GM18868 (cell line): ENCODE measurements around the gene CDC37L1.
"Not testable (repeated sequence)": the region's sequence is repeated elsewhere in the genome, so short reads cannot be mapped to it uniquely, and the experiment has no call there.

ENCODE experiments used
- ATAC-seq: cut with Tn5 transposase; IDR thresholded peaks from one replicate; pipeline ENCODE4 v1.9.1; 2021; ENCODE audit warnings: mild to moderate bottlenecking, moderate library complexity; ENCODE audit not compliant: unreplicated experiment

Gene CDC37L1

GRCh38 chr9:4679268-4680172, at the start of gene CDC37L1:
CDC37L1 (plus strand) TSS chr9:4679569; CDS start chr9:4679768, 199 bp downstream.
- ATAC-seq: peak; percentile 98

GRCh38 chr9:4630836-4631235, 48.5 kb upstream of the CDC37L1 start:
- no peak for ATAC-seq

- no peak for ATAC-seq
Observed at GRCh38 chr9:4638968-4639367, 40.4 kb upstream of the CDC37L1 start.

- ATAC-seq: no peak
Observed at GRCh38 chr9:4639420-4639819, 39.9 kb upstream of the CDC37L1 start.

- ATAC-seq: no peak
Observed at GRCh38 chr9:4640027-4640426, 39.3 kb upstream of the CDC37L1 start.

- no peak for ATAC-seq
Observed at GRCh38 chr9:4642351-4642750, 37.0 kb upstream of the CDC37L1 start.

GRCh38 chr9:4654084-4654483, 25.3 kb upstream of the CDC37L1 start:
- ATAC-seq: no peak

- no peak for ATAC-seq
Observed at GRCh38 chr9:4654538-4654937, 24.8 kb upstream of the CDC37L1 start.

- not testable (repeated sequence) for ATAC-seq
Observed at GRCh38 chr9:4656196-4656595, 23.2 kb upstream of the CDC37L1 start.

GRCh38 chr9:4656621-4657020, 22.7 kb upstream of the CDC37L1 start:
- no peak for ATAC-seq

GRCh38 chr9:4657426-4658159, 21.8 kb upstream of the CDC37L1 start:
- no peak for ATAC-seq

- ATAC-seq: not testable (repeated sequence)
Observed at GRCh38 chr9:4660665-4661064, 18.7 kb upstream of the CDC37L1 start.

- no peak for ATAC-seq
Observed at GRCh38 chr9:4661165-4661564, 18.2 kb upstream of the CDC37L1 start.

GRCh38 chr9:4661611-4662010, 17.8 kb upstream of the CDC37L1 start:
- ATAC-seq: no peak

GRCh38 chr9:4662108-4662988, 17.0 kb upstream of the CDC37L1 start, which contains the start of gene PLPP6:
PLPP6 (plus strand) TSS chr9:4662294; CDS start chr9:4662376, 82 bp downstream.
- ATAC-seq: peak; percentile 91

- ATAC-seq: no peak
Observed at GRCh38 chr9:4662989-4663792, 16.2 kb upstream of the CDC37L1 start.

- ATAC-seq: no peak
Observed at GRCh38 chr9:4663956-4664355, 15.4 kb upstream of the CDC37L1 start.

GRCh38 chr9:4665357-4665756, 14.0 kb upstream of the CDC37L1 start:
- ATAC-seq: no peak

- ATAC-seq: peak; percentile 46
Observed at GRCh38 chr9:4666042-4666699, 13.2 kb upstream of the CDC37L1 start, which contains the start of gene SPATA6L. SPATA6L (minus strand) TSS chr9:4666480; CDS start chr9:4666250, 230 bp downstream.
